ENCODE results near the gene TMEM150C. TPM values are rescaled to one million over a fixed set of nuclear protein-coding genes. Genes with fewer than 3 reads are reported as not detected.

TMEM150C gene
- total and polyA plus RNA-seq, 2 of the 4 experiments (the other 2 are of a cell fraction): 0.10 to 0.36 TPM

GRCh38 chr4:82491251-82491960 is 70.4 kb downstream of the TMEM150C start:
- no peak overlapping the region for H2AK9ac ChIP-seq (replicated peaks; ENCODE audit: low read depth, low read length, poor library complexity)
- CTCF ChIA-PET: interaction anchor here (0.7 kb wide), 1 partner anchor 1132 kb away, joined by 3 read pairs; no protein-coding TSS in a partner anchor
- H3K9me1 ChIP-seq (ENCODE audit: insufficient read depth, low read length): no peaks in the 10 kb centered on the region

More at GRCh38 chr4:82491251-82491960, 70.4 kb downstream of the TMEM150C start:
- H2BK20ac ChIP-seq (ENCODE audit: low read depth, low read length): no peak overlapping the region
- H3K4me3 ChIP-seq (ENCODE audit: insufficient read depth, low read depth, low read length): no peak overlapping the region
- in situ Hi-C loops (cut with MboI; ENCODE audit: low sequenced_read_pairs): no loop called here
- H3K23ac ChIP-seq (ENCODE audit: low read depth, low read length): no peak overlapping the region
- no TSS peak for BruUV-seq (replicated peaks)
- H3K27me3 ChIP-seq (ENCODE audit: control insufficient read depth, insufficient read depth, low read length): peaks cover 2% of the 10 kb centered on the region
- no peaks in the 10 kb centered on the region for H3K9me3 ChIP-seq (ENCODE audit: control insufficient read depth, insufficient read depth, low read length)
- no peaks in the 10 kb centered on the region for H4K20me1 ChIP-seq (ENCODE audit: insufficient read depth, low read length)
- H4K5ac ChIP-seq (ENCODE audit: low read depth, low read length): no peak overlapping the region
- ATAC-seq (ENCODE audit: low read depth): no peak
- dilution Hi-C loops (cut with HindIII; ENCODE audit: low sequenced_read_pairs, unreplicated experiment): no loop called here
- no peak overlapping the region for H3K27ac ChIP-seq (ENCODE audit: insufficient read depth, low read length)
- TF ChIP-seq RCOR1 (IDR thresholded peaks at IDR 0.05; ENCODE audit: insufficient replicate concordance, low read length): no peak
- TF ChIP-seq USF2 (IDR thresholded peaks at IDR 0.05; ENCODE audit: low read depth, low read length): no peak
- no peak for TF ChIP-seq NFE2L2 (IDR thresholded peaks at IDR 0.05; ENCODE audit: low read depth, low read length)
- TF ChIP-seq BHLHE40 (IDR thresholded peaks at IDR 0.05; ENCODE audit: low read depth, low read length): no peak
- TF ChIP-seq MAFK (IDR thresholded peaks at IDR 0.05; ENCODE audit: low read depth, low read length): no peak
- no peak for TF ChIP-seq ELK1 (IDR thresholded peaks at IDR 0.05; ENCODE audit: borderline replicate concordance, low read depth, low read length)
- TF ChIP-seq POLR2A (IDR thresholded peaks at IDR 0.05; ENCODE audit: low read depth, low read length): no peak
- TF ChIP-seq RAD21 (IDR thresholded peaks at IDR 0.05; ENCODE audit: low read length): no peak
- no peak for TF ChIP-seq RFX5 (IDR thresholded peaks at IDR 0.05; ENCODE audit: low read depth, low read length)
- H2AFZ ChIP-seq (replicated peaks; ENCODE audit: low read length, poor library complexity): no peak overlapping the region
- no peak overlapping the region for H3K4ac ChIP-seq (ENCODE audit: low read depth, low read length)
- H3K9ac ChIP-seq (ENCODE audit: low read depth, low read length): no peak overlapping the region
- H3K14ac ChIP-seq (replicated peaks; ENCODE audit: low read depth, low read length): no peak overlapping the region
- no peak overlapping the region for H2BK15ac ChIP-seq (ENCODE audit: low read depth, low read length)
- no peaks in the 10 kb centered on the region for H3K4me1 ChIP-seq (ENCODE audit: control insufficient read depth, insufficient read depth, low read length)
- H3K56ac ChIP-seq (ENCODE audit: extremely low read depth, insufficient read depth, low read length): no peak overlapping the region
- no peaks in the 10 kb centered on the region for H3K36me3 ChIP-seq (ENCODE audit: control insufficient read depth, insufficient read depth, low read length)
- H2AK5ac ChIP-seq (ENCODE audit: low read depth, low read length): no peak overlapping the region
- H3K79me1 ChIP-seq (ENCODE audit: low read depth in 1 of 2, low read length in 2 of 2): no peaks in the 10 kb centered on the region
- POLR2A ChIA-PET (ENCODE audit: unreplicated experiment): no interaction called here
- H2BK5ac ChIP-seq (ENCODE audit: low read depth, low read length, poor library complexity, severe bottlenecking): no peak overlapping the region
- no peak overlapping the region for H4K91ac ChIP-seq (ENCODE audit: insufficient read depth, low read depth, low read length)
- intact Hi-C loops (cut with micrococcal nuclease): no loop called here
- no peak for DNase-seq
- no peak overlapping the region for H2BK120ac ChIP-seq (ENCODE audit: low read depth, low read length)
- 100% methylated on average over 3 of the region's 10 CpGs; no CpG with 5 or more reads in 1 of the 2 experiments for whole genome bisulfite sequencing, 2 experiments (ENCODE audit: extremely low coverage in 2 of 2, insufficient read length in 1 of 2)
- no peak overlapping the region for H3K4me2 ChIP-seq (ENCODE audit: low read depth, low read length)
- no peak overlapping the region for H4K8ac ChIP-seq (ENCODE audit: low read depth in 2 of 2, low read length in 2 of 2)
- H3K18ac ChIP-seq (ENCODE audit: low read depth, low read length): no peak overlapping the region
